B cell (primary cell): ENCODE data around the gene PRSS33.

ENCODE experiments used
- EZH2 ChIP-seq: IDR thresholded peaks from 2 replicates; pipeline ENCODE4 v1.6.1; 2012; ENCODE audit warnings: borderline replicate concordance, low read depth, mild to moderate bottlenecking, moderate library complexity, low read length; ENCODE audit not compliant: insufficient read depth, poor library complexity, severe bottlenecking
- TF ChIP-seq, protein P1 (sequence below): fragments of 200-600 bp; IDR thresholded peaks from one replicate; pipeline ENCODE4 v1.8.0; 2022; ENCODE audit warnings: antibody characterized with exemption, mild to moderate bottlenecking

DNA sequence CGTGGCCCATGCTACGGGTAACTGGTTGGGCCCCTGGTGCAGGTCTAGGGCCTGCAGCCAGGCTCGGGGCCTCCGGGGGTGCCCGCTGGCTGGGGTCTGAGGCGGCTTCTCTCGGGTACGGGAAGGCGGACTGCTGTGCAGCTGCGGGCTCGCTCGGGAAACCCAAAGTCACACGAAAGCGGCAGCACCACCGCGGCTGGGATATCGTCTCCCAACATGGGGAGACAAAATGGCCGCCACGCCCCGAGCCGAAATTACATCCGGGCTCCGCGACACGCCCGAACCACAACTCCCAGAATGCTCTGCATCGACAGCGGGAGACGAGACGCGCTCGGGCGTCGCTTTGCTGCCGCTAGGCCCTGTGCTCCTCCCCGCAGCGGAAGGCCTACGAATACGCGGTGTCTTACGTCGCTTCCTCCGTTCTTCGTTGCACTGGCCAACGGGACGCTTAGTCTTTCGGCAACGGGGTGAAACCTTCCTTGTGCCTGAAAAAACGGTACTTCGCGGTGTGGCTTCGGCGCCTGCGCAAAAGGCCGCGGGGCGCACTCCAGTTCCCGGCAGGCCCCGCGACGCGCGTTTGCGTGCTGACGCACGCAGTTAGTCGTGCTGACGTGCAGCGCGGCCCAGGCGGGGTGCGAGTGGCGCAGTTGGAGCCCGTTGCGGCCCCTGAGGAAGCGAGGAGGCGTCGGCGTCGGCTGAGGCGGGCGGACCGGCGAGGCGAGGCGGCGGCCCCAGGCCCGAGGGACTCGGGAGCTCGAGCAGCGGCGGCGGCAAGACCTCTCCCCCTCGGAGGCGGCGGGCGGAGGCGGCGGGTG lies 35.1 kb downstream of the PRSS33 start, which contains the start of gene SRRM2:
- TF ChIP-seq, protein P1, sequence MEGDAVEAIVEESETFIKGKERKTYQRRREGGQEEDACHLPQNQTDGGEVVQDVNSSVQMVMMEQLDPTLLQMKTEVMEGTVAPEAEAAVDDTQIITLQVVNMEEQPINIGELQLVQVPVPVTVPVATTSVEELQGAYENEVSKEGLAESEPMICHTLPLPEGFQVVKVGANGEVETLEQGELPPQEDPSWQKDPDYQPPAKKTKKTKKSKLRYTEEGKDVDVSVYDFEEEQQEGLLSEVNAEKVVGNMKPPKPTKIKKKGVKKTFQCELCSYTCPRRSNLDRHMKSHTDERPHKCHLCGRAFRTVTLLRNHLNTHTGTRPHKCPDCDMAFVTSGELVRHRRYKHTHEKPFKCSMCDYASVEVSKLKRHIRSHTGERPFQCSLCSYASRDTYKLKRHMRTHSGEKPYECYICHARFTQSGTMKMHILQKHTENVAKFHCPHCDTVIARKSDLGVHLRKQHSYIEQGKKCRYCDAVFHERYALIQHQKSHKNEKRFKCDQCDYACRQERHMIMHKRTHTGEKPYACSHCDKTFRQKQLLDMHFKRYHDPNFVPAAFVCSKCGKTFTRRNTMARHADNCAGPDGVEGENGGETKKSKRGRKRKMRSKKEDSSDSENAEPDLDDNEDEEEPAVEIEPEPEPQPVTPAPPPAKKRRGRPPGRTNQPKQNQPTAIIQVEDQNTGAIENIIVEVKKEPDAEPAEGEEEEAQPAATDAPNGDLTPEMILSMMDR: no peak
- TF ChIP-seq EZH2: no peak
